ENCODE data around the gene ABCC4. TPM values are rescaled to one million over a fixed set of nuclear protein-coding genes. Genes with fewer than 3 reads are reported as not detected.

Gene ABCC4
- total and polyA plus RNA-seq, 2 experiments from 2014 or later: 4.3 to 12.2 TPM

GRCh38 chr13:95083758-95084157, 217.5 kb downstream of the ABCC4 start (continued):
- TF ChIP-seq ETS1 (IDR thresholded peaks at IDR 0.05) (no peak), REST (IDR thresholded peaks at IDR 0.05; ENCODE audit: unreplicated experiment) (no peak)

- H3K4me3 ChIP-seq: no peak overlapping the region
- no peaks in the 10 kb centered on the region for H3K9me3 Mint-ChIP-seq
- H3K79me2 ChIP-seq (replicated peaks; ENCODE audit: insufficient read depth): no peaks in the 10 kb centered on the region
- H3K9me2 ChIP-seq (ENCODE audit: insufficient read depth): no peaks in the 10 kb centered on the region
- DNase-seq (ENCODE audit: low spot score): no peak
- H3K4me3 Mint-ChIP-seq: no peak overlapping the region
- no peak overlapping the region for H3K27ac Mint-ChIP-seq
- no peaks in the 10 kb centered on the region for H3K4me1 ChIP-seq (ENCODE audit: insufficient read depth)
- peaks cover 2% of the 10 kb centered on the region for H3K27me3 Mint-ChIP-seq (ENCODE audit: insufficient read depth, low read depth, poor library complexity)
- H2AFZ ChIP-seq: no peak overlapping the region
- no peaks in the 10 kb centered on the region for H3K36me3 ChIP-seq (ENCODE audit: insufficient read depth)
- H3F3A ChIP-seq (replicated peaks; ENCODE audit: low read depth): no peaks in the 10 kb centered on the region
- no peaks in the 10 kb centered on the region for H3K27me3 ChIP-seq (ENCODE audit: insufficient read depth)
- no peaks in the 10 kb centered on the region for H3K4me1 Mint-ChIP-seq
- H3K36me3 Mint-ChIP-seq (ENCODE audit: low read depth): no peaks in the 10 kb centered on the region
- H3K27ac ChIP-seq (ENCODE audit: low read depth): no peak overlapping the region
- no peak for ATAC-seq
- H3K4me2 ChIP-seq: no peak overlapping the region
- no peaks in the 10 kb centered on the region for H4K20me1 ChIP-seq (replicated peaks; ENCODE audit: insufficient read depth)
- TF ChIP-seq REST (IDR thresholded peaks at IDR 0.05; ENCODE audit: unreplicated experiment): no peak
- no peak for TF ChIP-seq EZH2 (IDR thresholded peaks at IDR 0.05; ENCODE audit: low read depth, unreplicated experiment)
- TF ChIP-seq, protein P1, sequence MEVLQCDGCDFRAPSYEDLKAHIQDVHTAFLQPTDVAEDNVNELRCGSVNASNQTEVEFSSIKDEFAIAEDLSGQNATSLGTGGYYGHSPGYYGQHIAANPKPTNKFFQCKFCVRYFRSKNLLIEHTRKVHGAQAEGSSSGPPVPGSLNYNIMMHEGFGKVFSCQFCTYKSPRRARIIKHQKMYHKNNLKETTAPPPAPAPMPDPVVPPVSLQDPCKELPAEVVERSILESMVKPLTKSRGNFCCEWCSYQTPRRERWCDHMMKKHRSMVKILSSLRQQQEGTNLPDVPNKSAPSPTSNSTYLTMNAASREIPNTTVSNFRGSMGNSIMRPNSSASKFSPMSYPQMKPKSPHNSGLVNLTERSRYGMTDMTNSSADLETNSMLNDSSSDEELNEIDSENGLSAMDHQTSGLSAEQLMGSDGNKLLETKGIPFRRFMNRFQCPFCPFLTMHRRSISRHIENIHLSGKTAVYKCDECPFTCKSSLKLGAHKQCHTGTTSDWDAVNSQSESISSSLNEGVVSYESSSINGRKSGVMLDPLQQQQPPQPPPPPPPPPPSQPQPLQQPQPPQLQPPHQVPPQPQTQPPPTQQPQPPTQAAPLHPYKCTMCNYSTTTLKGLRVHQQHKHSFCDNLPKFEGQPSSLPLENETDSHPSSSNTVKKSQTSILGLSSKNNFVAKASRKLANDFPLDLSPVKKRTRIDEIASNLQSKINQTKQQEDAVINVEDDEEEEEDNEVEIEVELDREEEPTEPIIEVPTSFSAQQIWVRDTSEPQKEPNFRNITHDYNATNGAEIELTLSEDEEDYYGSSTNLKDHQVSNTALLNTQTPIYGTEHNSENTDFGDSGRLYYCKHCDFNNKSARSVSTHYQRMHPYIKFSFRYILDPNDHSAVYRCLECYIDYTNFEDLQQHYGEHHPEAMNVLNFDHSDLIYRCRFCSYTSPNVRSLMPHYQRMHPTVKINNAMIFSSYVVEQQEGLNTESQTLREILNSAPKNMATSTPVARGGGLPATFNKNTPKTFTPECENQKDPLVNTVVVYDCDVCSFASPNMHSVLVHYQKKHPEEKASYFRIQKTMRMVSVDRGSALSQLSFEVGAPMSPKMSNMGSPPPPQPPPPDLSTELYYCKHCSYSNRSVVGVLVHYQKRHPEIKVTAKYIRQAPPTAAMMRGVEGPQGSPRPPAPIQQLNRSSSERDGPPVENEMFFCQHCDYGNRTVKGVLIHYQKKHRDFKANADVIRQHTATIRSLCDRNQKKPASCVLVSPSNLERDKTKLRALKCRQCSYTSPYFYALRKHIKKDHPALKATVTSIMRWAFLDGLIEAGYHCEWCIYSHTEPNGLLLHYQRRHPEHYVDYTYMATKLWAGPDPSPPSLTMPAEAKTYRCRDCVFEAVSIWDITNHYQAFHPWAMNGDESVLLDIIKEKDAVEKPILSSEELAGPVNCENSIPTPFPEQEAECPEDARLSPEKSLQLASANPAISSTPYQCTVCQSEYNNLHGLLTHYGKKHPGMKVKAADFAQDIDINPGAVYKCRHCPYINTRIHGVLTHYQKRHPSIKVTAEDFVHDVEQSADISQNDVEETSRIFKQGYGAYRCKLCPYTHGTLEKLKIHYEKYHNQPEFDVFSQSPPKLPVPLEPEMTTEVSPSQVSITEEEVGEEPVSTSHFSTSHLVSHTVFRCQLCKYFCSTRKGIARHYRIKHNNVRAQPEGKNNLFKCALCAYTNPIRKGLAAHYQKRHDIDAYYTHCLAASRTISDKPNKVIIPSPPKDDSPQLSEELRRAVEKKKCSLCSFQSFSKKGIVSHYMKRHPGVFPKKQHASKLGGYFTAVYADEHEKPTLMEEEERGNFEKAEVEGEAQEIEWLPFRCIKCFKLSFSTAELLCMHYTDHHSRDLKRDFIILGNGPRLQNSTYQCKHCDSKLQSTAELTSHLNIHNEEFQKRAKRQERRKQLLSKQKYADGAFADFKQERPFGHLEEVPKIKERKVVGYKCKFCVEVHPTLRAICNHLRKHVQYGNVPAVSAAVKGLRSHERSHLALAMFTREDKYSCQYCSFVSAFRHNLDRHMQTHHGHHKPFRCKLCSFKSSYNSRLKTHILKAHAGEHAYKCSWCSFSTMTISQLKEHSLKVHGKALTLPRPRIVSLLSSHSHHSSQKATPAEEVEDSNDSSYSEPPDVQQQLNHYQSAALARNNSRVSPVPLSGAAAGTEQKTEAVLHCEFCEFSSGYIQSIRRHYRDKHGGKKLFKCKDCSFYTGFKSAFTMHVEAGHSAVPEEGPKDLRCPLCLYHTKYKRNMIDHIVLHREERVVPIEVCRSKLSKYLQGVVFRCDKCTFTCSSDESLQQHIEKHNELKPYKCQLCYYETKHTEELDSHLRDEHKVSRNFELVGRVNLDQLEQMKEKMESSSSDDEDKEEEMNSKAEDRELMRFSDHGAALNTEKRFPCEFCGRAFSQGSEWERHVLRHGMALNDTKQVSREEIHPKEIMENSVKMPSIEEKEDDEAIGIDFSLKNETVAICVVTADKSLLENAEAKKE (CRISPR knock-in tag; IDR thresholded peaks at IDR 0.05): no peak
- TF ChIP-seq NANOG (IDR thresholded peaks at IDR 0.05; ENCODE audit: borderline replicate concordance): no peak
- no peak for TF ChIP-seq STAT1 (IDR thresholded peaks at IDR 0.05; ENCODE audit: unreplicated experiment)
- no peak for TF ChIP-seq POLR2AphosphoS5 (IDR thresholded peaks at IDR 0.05; ENCODE audit: low read depth)
- no peak for TF ChIP-seq ZNF331 (CRISPR knock-in tag; IDR thresholded peaks at IDR 0.05; ENCODE audit: low read depth)
- TF ChIP-seq, protein P2, sequence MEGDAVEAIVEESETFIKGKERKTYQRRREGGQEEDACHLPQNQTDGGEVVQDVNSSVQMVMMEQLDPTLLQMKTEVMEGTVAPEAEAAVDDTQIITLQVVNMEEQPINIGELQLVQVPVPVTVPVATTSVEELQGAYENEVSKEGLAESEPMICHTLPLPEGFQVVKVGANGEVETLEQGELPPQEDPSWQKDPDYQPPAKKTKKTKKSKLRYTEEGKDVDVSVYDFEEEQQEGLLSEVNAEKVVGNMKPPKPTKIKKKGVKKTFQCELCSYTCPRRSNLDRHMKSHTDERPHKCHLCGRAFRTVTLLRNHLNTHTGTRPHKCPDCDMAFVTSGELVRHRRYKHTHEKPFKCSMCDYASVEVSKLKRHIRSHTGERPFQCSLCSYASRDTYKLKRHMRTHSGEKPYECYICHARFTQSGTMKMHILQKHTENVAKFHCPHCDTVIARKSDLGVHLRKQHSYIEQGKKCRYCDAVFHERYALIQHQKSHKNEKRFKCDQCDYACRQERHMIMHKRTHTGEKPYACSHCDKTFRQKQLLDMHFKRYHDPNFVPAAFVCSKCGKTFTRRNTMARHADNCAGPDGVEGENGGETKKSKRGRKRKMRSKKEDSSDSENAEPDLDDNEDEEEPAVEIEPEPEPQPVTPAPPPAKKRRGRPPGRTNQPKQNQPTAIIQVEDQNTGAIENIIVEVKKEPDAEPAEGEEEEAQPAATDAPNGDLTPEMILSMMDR (conservative IDR thresholded peaks at IDR 0.05; ENCODE audit: low read depth in 2 of 2): no peak
These were observed 218.2 kb downstream of the ABCC4 start for GRCh38 chr13:95083066-95083465.
